Activated CD4-positive, alpha-beta T cell treated with anti-CD3 and anti-CD28 coated beads, Interleukin-2, amount 50 U/mL, for 48 hours (primary cell): ENCODE data around the gene PCP2.
A peak's percentile ranks its signal among the peaks of the same experiment; 100 is the strongest.

ENCODE experiments used
- DNase-seq, 2 experiments: peaks; one replicate each; pipeline ENCODE4 v3.0.0-alpha.2; 2020

The PCP2 gene

GRCh38 chr19:7618771-7619510 lies 14.6 kb downstream of the PCP2 start:
- DNase-seq = no peak

GRCh38 chr19:7618348-7618747 lies 15.2 kb downstream of the PCP2 start:
- no peak for DNase-seq

- no peak for DNase-seq
Measured at GRCh38 chr19:7617735-7618134, 15.8 kb downstream of the PCP2 start.

DNA sequence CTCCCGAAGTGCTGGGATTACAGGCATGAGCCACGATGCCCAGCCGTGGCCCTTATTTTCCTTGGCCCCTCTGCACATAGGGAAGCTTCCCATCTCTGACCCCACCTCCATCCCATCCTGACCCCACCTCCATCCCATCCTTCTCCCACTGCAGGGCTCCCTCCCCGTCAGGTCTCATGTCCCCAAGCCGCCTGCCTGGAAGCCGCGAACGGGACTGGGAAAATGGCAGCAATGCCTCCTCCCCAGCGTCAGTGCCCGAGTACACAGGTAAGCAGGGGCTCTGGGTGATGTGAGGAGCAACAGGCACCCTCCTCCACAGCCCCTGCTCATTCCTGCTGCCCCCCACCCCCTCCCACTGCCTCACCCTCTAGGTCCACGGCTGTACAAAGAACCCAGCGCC lies 16.3 kb downstream of the PCP2 start:
- no peak for DNase-seq

GRCh38 chr19:7614859-7615741 lies 18.4 kb downstream of the PCP2 start:
- DNase-seq = no peak

DNA sequence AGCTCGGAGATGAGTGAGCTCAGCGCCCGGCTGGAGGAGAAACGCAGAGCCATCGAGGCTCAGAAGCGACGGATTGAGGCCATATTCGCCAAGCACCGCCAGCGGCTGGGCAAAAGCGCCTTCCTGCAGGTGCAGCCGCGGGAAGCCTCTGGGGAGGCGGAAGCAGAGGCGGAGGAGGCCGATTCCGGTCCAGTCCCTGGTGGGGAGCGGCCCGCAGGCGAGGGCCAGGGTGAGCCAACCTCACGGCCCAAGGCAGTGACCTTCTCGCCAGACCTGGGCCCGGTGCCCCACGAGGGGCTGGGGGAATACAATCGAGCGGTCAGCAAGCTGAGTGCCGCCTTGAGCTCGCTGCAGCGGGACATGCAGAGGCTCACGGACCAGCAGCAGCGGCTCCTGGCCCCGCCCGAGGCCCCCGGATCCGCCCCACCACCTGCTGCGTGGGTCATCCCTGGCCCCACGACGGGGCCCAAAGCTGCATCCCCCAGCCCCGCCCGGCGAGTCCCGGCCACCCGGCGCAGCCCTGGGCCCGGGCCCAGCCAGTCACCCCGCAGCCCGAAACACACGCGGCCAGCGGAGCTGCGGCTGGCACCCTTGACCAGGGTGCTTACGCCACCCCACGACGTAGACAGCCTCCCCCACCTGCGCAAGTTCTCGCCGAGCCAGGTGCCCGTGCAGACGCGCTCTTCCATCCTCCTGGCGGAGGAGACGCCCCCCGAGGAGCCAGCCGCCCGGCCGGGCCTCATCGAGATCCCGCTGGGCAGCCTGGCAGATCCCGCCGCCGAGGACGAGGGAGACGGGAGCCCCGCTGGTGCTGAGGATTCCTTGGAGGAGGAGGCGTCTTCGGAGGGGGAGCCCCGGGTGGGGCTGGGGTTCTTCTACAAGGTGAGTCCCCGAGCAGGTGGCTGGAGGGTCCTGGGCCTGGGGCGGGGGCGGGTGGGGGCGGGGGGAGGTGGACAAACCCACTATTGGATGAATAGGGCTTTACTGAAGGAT lies 20.9 kb downstream of the PCP2 start:
- no peak for DNase-seq

DNA sequence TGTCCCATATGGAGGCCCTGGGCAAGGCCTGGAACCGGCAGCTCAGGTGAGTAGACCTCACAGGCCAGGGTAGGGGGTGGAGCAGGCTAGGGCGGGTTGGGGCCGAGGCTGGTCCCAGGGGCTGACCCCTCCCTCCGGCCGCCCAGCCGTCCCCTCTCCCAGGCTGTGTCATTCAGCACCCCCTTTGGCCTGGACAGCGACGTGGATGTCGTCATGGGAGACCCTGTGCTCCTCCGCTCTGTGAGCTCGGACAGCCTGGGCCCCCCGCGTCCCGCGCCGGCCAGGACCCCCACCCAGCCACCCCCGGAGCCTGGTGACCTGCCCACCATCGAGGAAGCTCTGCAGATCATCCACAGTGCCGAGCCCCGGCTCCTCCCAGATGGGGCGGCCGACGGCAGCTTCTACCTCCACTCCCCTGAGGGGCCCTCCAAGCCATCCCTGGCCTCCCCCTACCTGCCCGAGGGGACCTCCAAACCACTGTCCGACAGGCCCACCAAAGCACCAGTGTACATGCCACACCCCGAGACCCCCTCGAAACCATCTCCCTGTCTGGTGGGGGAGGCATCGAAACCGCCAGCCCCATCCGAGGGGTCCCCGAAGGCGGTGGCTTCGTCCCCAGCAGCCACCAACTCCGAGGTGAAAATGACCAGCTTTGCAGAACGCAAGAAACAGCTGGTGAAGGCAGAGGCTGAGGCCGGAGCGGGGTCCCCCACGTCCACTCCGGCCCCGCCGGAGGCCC lies 21.8 kb downstream of the PCP2 start:
- no peak for DNase-seq

DNA sequence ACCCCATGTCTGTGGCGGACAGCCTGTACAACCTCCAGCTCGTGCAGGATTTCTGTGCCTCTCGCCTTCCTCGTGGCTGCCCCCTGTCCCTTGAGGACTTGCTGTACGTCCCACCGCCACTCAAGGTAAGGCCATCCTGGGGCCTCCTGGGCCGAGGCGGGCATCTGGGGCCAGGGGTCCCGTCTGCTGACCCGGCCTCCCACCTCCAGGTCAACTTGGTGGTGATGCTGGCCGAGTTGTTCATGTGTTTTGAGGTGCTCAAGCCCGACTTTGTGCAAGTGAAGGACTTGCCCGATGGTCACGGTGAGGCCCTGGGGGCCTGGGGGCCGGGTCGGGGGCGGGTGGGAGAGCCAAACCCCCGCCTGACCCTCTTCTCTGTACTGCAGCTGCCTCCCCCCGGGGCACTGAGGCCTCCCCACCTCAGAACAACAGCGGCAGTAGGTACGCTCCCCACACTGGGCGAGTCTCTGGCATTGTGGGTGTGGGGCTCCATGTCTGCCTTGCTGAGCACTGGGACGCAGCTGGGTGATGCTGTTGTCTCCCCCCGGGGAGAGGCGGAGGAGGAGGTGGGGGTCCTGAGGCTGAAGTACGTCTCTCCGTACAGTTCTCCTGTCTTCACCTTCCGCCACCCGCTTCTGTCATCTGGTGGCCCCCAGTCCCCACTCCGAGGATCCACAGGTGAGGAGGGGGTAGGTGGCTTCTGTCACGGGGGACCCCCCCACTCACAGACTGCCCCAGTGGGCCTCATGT lies 22.9 kb downstream of the PCP2 start:
- no peak for DNase-seq

DNA sequence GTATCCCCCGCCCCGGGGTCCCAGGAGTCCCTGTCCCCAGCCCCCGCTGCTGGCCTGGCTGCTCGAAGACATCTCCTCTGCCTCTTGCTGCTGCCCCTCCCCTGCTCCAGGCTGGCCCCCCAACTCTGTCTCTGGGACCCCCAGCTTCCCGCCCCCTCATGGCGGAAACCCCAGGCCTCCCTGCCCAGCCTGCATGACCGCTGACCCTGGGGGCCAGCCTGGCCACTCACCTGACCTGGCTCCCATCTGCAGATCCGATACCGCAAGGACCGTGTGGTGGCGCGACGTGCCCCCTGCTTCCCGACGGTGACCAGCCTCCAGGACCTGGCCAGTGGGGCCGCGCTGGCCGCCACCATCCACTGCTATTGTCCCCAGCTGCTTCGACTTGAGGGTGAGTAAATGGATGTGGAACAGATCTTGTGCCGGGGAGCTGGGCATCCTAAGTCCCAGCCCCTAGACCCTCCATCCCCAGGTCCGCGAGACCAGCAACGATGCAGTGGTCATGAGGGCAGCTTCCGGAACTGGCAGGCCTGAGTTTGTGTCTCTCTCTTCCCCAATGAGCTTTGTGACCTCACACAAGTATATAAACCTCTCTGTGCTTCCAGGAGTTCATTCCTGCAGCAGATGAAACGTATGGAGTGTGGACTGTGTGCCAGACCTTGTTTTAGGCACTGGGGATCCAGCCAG lies 25.5 kb downstream of the PCP2 start:
- no peak for DNase-seq

DNA sequence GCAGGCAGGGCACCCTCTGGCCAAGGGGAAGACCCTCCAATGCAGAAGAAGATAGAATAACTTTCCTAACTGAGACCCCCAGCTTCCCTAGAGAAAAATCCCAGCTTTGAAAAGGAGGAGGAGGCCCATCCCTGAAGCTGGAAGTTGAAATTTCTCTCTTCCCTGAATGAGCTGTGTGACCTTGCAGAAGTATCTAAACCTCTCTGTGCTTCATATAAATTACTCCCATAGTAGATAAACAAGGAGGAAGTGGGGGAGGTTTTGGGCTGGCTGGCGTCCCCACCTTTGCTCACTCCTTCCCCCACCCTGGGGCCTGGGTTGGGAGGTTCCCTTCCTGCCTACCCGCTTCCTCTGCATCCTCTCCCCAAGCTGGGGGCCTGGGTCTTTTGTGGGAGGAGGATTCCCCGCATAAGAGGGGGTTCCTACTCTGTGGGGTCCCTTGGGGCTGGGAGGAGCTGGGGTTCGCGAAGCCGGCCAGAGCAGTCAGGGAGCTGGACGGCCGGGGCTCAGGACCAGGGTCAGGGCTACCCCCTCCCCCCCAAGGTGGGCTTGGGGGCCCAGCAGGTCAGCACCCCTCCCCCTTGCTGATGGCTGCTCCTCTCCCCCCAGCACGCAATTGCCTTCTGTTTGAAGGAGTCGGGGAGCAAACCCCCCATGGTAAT lies 26.2 kb downstream of the PCP2 start:
- no peak for DNase-seq

GRCh38 chr19:7606289-7606688 lies 27.2 kb downstream of the PCP2 start:
- DNase-seq = no peak

GRCh38 chr19:7605490-7606222 lies 27.9 kb downstream of the PCP2 start:
- peak; percentile 42 to 45 for DNase-seq

- no peak for DNase-seq
Measured at GRCh38 chr19:7603919-7604318, 29.6 kb downstream of the PCP2 start.

DNA sequence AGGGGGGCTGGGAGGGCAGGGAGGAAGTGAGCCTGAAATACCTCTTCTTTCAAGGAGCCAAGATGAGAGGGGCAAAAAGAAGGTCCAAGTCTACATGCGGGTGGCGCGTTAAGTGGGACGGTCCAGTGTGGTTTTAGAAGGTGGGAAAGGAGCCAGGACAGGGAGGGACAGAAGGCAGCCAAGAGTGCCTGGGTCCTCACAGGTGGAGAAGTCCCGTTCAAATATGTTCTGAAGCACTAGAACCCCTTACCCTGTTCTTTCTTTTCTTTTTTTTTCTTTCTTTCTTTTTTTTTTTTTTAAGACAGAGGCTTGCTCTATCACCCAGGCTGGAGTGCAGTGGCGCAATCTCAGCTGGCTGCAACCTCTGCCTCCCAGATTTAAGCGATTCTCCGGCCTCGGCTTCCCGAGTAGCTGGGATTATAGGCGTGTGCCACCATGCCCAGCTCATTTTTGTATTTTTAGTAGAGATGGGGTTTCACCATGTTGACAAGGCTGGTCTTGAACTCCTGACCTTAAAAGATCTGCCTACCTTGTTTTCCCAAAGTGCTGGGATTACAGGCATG lies 30.5 kb downstream of the PCP2 start:
- DNase-seq = no peak

- no peak for DNase-seq
Measured at GRCh38 chr19:7602240-7602934, 31.1 kb downstream of the PCP2 start.

DNA sequence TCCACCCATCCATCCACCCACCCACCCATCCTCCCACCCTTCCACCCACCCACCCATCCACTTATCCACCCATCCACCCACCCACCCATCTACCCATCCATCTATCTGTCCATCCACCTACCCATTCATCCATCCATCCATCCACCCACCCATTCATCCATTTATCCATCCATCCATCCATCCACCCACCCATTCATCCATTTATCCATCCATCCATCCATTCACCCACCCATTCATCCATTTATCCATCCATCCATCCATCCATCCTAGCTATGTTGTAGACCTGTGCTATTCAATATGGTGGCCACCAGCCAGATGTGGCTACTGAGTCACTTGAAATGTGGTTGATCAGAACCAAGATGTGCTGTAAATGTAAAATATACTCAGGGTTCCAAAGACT lies 32.8 kb downstream of the PCP2 start:
- no peak for DNase-seq

- DNase-seq = no peak
Measured at GRCh38 chr19:7598180-7598579, 35.3 kb downstream of the PCP2 start.

DNA sequence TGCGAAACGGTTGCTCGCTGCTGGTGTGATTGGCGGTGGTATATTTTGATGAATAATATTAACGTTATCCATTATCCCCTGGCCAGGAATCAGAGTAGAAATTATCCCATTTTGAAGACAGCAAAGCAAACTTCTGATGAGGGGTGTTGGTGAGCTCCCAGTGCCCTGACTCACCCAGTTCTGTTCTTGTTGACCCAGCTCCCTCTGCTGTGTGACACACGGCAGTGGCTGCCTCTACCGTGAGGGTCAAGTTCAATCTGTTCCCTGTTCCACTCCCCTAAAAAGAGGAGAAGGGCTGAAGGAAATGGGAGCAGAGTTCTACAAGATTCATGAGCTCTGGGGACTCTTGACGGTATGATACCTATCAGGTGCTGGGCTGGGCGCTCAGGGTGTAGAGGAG lies 35.8 kb downstream of the PCP2 start:
- no peak for DNase-seq
